Measurements from ENCODE around the gene PDAP1.
"Not testable (repeated sequence)": the region's sequence is repeated elsewhere in the genome, so short reads cannot be mapped to it uniquely, and the experiment has no call there.

PDAP1 gene

DNA sequence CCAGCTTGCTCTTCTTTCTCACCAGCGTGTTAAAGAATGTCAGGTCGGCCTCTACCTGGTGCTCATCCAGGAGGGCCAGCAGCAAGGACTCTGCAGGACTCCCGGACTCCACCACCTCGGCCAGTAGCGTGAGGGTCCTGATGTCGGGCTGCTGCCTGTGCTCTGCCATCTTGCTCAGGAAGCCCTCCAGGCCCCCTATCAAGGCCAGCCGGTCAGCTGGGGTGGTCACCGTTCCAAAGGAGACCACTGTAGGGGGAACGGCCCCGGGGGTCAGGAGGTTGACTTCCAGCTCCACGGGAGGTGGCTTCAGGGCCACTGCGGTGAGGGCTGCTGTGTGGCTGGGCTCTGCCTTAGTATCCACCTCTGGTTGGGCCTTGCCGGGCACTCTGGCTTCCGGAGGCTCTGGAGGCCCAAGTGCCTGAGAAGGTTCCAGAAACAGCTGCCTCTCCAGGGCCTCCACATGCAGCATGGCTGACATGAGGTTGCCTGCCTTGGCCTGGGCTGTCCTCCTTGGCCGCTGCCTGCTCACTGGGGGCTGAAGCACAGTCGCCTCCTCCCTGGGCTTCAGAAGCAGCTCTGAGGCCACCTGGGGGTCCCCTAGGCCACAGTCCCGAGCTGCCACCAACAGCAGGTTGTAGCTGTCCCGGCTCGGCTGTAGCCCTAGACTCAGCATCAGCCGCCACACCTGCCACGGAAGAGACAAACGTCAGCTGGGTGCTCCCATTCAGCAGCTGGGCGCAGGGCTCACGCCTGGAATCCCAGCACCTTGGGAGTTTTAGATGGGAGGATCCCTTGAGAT, 16.7 kb upstream of the PDAP1 start:
- no peak for DNase-seq

GRCh38 chr7:99422625-99423024, 14.2 kb upstream of the PDAP1 start:
- DNase-seq = peak; percentile 77

- DNase-seq = peak; percentile 36
Measured at GRCh38 chr7:99422186-99422585, 13.8 kb upstream of the PDAP1 start.

DNA sequence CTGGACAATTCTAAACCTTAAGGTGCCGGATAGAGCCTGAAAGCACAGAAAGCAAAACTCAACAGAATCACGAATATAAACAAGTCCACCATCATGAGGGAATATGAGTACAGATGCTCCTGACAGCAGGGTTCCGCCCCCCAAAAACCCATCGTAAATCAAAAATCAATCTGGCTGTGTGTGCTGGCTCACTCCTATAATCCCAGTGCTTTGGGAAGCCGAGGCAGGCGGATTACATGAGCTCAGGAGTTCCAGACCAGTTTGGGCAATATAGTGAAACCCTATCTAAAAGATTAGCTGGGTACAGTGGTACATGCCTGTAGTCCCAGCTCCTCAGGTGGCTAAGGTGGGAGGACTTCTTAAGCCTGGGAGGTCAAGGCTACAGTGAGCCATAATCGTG, 12.6 kb upstream of the PDAP1 start:
- DNase-seq = no peak

- DNase-seq = no peak
Measured at GRCh38 chr7:99420213-99420612, 11.8 kb upstream of the PDAP1 start.

DNA sequence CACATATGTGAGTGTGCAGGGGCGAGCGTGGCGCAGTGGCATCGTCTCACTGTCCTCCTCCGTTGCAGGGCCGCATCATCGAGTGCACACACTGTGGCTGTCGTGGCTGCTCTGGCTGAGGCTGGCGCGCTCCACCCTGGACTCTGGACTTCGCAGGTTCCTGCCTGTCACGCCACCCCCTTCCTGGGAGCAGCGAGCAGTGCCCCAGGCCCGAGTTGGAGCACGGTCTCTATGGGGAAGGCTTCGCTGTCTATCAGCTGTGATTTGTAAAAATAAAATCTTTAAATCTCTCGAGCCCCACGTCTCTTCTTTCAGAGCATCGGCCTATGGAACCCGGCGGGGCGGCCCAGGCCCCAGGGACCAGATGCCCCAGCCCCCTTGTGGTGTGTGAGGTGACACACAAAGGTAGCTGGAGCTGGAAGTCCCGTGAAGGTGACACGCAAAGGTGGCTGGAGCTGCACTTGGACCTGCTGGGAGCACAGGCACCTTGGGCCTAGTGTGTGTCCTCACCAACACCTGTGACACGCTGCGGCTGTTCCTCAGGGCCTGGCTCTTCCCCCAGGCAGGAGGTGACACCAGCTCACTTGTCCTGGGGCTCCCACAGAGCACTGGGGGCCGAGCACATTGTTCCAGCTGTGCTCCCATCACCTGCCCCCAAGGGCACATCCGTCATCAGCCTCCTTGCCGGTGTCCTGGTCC, 11.1 kb upstream of the PDAP1 start:
- DNase-seq = no peak

DNA sequence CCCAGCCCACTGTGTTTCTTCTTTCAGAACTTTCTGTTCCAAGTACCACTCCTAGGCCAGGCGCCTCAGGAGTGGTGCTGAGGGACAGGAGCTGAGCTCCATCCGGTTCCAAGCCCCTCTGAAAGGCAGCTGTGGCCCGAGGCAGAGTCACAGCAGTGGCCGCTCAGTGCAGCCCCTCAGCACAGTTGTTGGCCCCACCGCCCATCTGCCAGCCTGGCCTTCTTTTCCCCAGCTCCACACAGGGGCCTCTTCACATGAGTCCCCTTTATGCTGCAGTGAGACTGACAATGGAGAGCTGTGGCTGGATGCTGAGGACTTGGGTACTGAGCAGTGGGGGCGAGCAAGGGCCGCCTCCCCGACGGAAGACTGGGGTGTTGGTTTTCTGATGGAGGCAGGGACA, 9.9 kb upstream of the PDAP1 start:
- no peak for DNase-seq

- not testable (repeated sequence) for DNase-seq
Measured at GRCh38 chr7:99415513-99416127, 7.2 kb upstream of the PDAP1 start.

GRCh38 chr7:99410635-99411034, 2.2 kb upstream of the PDAP1 start:
- DNase-seq = no peak

- DNase-seq = no peak
Measured at GRCh38 chr7:99409806-99410205, 1.4 kb upstream of the PDAP1 start.

GRCh38 chr7:99409192-99409572, 785 bp upstream of the PDAP1 start:
- DNase-seq = no peak

DNA sequence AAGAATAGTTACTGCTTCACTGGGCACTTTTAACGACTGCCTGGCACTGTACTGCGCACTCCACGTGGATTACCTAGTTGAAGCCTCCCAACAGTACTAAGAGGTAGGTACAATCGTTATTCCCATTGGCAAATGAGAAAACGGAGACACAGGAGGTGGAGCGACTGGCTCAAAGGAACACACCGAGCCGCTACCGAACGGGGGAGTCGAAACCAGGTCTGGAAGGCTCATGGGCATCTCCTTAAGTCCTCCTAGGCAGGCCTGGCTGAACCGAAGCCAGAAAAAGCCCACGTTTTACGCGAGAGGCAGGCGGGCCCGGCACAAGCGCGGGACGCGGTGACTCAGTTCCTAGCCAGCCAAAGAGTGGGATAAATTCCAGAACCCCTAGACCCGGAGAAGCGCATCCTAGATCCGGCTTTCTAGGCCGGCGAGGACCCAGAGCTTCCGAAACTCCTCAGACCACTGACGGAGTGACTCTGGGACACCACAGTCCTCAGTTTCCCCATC, 472 bp downstream of the PDAP1 start:
- DNase-seq = no peak

DNA sequence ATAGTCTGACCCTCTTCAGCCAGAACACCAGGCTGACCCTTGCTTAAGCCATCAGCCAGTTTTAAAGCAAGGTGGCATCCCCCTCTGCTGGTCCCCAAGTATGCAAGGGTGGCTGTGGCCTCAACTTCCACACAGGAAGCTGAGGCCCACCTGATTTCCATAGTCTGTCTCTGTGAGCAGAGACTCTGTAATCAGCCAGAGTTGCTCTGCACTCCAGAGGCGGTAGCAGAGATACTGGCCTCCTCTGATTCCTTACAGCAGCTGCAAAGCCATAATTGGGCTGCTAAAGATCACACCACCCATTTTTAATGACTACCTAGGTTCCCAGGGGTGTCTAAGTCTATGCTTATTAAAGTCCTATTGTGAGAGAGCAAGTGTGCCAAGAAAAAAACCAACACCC, 1.8 kb downstream of the PDAP1 start:
- DNase-seq = no peak

DNA sequence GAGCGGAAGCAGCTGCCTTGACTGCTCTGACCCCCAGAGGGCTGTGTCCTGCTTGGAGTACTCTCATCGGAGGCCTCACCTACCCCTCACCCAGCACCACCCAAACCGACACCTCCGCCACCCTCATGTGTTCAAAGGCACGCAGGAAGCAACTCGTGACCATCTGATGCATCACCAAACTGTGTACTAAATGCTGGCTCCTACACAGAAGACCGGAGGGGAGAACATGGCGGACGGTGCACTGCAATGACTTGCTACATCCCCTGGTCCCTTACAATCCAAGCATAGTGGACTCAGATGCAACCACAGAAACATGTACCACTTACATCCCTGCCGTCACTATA, 3.4 kb downstream of the PDAP1 start:
- DNase-seq = no peak

DNA sequence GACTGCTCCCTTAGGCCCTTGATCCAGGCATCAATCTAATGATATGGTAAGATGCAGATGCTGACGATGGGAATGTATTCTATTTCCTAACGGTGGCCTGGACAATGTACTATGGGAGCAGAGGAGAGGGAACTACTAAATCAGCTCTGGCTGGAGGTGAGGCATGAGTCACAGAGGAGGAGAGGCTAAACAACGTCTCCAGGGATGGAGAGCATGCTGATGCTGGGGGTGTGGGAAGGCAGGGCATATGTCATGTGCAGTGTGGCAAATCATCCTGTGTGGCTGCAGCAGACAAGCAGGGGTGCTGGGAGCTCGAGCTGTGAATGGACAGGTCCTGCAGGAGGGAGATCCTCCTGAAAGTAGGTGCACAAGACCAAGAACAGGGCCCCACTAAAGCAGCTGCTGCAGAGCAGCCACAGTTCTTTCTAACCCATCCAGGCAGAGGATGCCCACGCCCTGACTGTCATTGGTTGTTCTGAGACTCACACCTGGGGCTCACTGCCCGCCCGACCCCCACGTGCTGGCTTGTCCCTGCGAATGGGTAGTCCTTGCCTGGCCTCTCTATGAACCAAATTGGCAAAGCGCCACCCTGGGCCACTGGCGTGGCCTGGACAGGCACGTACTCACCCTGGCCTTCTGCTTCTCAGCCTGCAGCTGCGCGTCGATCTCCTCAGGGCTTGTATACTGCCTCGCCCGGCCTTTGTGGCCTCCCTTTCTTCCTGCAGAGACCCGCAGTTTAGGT, 4.0 kb downstream of the PDAP1 start:
- no peak for DNase-seq

GRCh38 chr7:99403764-99404163, 4.6 kb downstream of the PDAP1 start:
- DNase-seq = no peak

DNA sequence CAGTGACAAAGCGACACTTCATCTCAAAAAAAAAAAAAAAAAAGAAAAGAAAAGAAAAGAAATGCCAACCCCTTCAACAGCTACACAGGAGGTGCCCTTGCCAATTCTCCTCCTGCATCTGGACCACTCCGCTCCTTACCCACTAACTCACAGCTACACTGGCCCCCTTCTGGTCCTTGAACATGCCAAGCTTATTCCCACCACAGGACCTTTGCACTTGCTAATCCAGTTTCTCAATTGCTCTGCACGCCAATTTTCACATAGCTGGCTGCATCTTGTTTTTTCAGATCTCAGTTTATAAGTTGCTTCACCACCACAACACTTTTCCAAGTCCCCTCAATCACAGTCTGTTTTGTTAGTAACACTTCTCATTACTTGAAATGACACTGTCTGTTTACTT, 5.5 kb downstream of the PDAP1 start:
- DNase-seq = no peak

GRCh38 chr7:99399597-99399996, 8.8 kb downstream of the PDAP1 start:
- DNase-seq = no peak

DNA sequence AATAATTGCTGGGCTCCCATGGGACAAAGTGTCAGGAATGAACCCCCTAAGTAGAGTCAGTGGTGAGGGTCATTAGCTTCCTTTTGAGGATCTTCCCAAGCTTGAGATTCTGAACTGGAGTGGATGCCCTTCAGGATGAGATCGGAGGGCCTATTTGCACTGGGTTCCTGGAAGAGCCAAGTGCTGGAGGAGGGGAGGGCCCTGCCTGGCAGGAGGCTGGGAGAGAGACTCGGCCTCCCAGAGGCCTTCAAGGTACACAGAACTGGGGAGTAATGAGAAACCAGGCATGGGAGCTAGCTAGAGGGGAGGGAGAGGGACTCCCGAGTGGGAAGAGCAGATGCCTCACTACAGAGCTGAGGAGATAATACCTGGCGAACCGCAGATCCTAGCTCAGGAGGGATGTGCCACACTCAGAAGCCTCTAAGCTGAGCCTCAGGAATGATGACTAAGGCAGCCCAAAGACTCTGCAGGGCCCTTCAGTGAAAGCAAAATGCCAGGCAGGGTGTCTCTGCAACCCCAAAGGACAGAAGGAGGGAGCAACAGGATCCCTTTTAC, 9.4 kb downstream of the PDAP1 start:
- DNase-seq = no peak

DNA sequence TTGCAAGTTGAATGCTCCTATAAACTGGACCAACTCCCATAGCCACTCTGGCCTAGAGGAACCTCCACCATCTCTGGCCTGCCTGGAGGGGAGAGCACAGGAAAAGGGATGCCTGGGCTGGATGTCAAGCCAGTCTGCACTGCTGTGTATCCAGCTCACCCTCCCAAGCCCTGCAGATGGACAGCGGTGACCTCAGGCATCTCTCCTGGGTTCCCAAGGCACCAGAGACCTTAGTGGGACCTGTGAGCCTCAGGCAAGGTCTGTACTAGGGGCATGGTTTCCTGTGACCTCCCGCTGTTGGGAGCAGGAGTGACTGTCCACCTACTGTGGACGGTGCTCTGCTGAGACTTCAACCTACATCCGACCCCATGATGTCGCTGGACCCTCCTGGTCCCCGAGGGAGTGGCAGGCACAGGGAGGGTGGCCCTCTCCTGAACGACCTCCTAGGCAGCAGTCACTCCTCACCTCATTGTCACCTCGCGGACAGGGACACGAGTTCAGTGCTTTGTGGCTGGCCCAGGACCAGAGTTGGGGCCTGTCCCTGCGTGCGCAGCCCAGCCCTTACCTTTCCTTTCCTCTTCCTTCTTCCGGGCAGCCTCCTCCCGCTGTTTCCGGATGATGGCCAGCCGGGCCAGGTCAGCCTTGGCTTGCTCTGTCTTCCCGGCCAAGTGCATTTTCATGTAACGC, 11.0 kb downstream of the PDAP1 start:
- DNase-seq = no peak

DNA sequence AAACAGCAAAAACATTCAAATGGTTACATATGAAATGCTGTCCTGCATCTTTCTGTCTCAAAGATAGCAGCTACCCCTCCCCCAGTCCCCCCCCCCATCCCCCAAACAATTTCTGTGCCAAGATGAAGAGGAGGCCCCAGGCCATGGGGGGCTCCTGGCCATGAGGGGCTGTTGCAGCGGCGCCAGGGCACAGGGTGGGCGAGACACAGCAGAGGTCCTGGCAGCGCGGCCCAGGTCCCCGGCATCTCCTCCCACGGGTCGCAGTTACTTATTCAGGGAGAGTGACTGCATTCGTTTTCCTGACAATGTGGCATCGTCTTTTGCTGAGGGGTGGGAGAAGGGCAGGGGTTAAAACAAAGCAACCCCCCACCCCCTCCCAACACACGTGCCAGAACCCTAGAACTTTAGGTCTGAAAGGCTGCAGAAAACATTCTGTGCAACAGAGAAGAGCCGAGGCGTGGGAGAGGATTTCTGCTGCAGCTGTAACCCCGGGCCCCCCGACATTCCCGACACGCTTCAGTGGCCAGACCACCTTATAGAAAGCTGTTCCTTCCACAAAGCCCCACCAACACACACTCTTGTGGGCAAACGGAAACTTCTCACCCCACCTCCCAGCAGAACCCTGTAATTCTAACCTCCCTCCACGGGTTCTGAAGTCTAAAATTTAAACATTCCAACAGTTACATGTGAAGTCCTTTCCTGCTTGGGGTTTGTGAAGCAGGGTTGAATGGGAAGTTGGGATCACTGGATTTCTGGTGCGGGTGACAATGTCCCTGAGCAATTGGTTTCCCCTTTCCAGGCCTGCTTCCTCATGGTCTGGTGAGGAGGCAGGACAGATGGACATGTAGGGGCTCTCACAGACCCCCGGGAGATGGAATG, 11.7 kb downstream of the PDAP1 start:
- DNase-seq = no peak
